Hypothalamus (tissue), 51 donors: Measurements from ENCODE around the gene TRAF3IP1.
"Not testable (repeated sequence)": the region's sequence is repeated elsewhere in the genome, so short reads cannot be mapped to it uniquely, and the experiment has no call there.

Experiments used
- DNase-seq, 51 donors: peaks; one replicate each; lab custom pipeline; 2025; lab: John Stamatoyannopoulos, UW

TRAF3IP1 gene

DNA sequence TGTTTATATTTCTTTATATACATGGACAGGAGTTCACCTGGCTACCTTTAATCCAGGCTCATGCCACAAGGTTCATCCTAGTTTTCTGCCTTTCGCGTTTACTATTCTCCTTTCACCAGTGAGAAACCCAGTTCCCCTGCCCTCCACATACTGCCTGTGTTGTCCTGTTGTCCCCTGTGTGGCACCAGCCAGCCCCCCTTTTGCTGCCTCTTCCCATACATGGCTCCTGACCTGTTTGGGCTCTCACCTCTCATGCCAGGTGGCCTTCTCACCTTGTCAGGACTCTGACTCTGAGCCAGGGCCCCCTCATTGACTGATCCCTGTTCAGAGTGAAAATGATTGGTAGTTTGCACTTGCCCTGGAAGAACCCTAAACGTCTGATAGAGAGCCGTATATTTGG lies 120.0 kb downstream of the TRAF3IP1 start:
- no peak for DNase-seq

GRCh38 chr2:238440767-238441166 lies 120.4 kb downstream of the TRAF3IP1 start:
- DNase-seq = no peak

DNA sequence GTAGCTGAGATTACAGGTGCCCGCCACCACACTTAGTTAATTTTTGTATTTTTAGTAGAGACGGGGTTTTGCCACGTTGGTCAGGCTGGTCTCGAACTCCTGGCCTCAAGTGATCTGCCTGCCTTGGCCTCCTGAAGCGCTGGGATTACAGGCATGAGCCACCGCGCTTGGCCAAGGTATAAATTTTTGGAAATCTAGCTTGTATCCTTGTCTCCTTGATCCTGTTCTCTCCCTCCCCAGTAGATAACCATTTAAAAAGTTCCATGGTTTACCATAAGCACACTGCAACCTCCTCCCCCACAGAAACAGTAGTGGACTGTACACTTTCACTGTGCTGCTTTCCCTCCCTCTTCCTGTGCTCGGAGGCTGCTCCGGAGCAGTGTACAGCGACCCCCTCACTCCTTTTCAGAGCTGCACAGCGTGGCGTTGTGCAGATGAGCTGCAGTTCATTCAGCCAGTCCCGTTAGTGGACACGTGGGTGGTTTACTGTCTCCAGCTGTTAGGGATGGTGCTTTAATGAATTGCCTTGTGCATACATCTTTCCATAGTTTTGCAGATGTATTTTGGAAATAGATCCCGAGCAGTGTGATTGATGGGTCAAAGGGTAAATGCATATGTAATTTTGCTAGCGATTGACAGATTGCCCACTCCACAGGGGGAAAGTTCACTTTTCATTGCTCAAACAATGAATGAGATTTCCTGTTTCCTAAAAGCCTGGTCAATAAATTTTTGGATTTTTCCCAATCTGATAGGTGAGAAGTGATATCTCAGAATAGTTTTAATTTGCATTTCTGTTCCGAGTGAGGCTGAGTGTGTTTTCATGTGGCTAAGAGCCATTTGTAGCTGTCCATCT lies 121.2 kb downstream of the TRAF3IP1 start:
- no peak for DNase-seq

- not testable (repeated sequence) for DNase-seq
These were observed 121.9 kb downstream of the TRAF3IP1 start for GRCh38 chr2:238442257-238442656.

- DNase-seq = no peak
These were observed 123.9 kb downstream of the TRAF3IP1 start for GRCh38 chr2:238444242-238444641.

- no peak for DNase-seq
These were observed 125.3 kb downstream of the TRAF3IP1 start for GRCh38 chr2:238445409-238446190.

DNA sequence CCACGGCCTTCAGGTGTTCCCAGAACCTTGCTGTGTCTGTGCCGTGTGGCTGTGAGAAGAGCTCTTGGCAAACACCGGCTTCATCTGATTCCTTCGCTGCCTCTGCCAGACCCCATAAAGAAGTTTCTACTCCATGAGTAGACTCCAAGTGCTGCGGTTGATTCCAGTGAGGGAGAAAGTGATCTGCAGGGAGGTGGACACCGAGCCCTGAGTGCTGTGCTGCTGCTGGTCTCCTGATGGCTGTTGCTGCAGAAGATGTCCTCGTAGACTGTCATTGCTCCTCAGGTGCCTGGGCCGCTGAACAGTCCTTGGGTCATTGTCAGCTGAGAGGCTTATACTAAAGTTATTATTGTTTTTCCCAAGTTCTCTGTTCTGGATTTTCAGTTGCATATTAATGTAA lies 126.1 kb downstream of the TRAF3IP1 start:
- DNase-seq = no peak

- DNase-seq = no peak
These were observed 128.0 kb downstream of the TRAF3IP1 start for GRCh38 chr2:238448031-238448955.

GRCh38 chr2:238449241-238449640 lies 128.9 kb downstream of the TRAF3IP1 start:
- DNase-seq = no peak

- DNase-seq = peak in 13 of 51 donors; percentile 6 to 37 (median 23)
These were observed 129.6 kb downstream of the TRAF3IP1 start for GRCh38 chr2:238449909-238450417.

DNA sequence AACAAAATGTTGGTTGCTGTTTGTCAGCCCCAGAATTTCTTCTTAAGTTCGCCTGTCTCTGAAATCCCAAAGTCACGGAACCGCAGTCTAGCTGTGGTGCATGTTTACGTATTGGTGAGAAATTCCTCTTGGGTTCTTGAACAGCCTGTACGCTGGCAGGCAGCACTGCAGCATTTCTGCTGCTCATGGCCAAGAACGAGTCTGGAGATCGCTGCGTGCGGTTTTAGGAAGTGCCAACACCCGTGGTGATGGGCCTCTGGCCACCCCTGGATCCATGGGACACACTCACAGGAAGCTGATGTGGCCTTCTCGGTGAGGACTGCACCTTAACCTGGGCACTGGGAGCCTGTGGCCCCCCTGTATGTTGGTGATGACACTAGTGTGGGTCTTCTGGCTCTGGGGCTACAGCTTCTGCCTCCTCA lies 130.1 kb downstream of the TRAF3IP1 start:
- no peak for DNase-seq
